ENCODE data around the gene TM9SF2. TPM values are rescaled to one million over a fixed set of nuclear protein-coding genes. Genes with fewer than 3 reads are reported as not detected.
"Not testable (repeated sequence)": the region's sequence is repeated elsewhere in the genome, so short reads cannot be mapped to it uniquely, and the experiment has no call there.

TM9SF2 gene
- total RNA-seq, 1 donor from 2014 or later, result 84.3 TPM

DNA sequence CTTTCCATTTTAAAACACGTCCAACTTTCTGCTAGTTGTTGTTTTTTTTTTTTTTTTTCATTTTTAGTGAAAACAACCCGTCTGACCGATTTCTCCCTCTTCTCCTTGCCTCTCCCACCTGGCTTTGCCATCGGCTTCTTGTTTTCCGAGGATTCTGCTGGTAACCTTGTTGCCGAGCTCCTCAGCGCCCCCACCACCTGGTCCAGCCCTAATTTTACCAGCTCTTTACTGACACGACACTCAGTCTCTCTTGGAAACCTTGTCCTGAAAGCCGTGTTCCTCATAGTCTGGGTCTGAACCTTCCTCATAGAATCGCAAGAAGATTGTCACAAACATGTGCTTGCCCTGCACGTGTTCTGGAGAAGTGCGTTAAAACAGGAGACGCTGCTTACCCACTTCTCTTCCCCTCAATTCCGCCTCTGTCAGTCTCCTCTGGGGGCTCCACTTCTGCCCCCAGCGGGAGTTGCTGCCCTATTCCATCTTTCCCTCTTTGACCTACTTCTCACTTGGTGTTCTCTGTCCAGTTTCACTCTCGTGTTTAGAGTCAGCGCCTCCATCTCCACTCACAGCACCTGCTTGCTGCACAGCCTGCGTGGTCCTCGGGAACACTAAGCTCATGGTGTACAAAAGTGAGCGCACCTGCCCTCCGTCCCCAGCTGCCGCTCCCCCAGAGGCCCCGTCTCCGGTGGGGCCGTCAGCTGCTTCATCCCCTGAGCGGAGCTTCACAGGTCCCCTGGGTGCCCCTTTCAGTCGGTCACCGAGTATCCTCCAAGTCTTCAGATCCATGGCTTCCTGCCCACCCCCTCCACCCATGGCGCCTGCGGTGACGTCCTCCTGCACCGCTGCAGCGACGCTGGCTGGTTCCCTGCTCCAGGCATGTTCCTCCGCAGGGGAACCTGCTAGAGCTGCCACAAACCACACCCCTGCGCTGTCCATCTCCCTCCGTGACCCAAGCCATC is 65.1 kb downstream of the TM9SF2 start:
- ATAC-seq (peak; percentile 26), DNase-seq (ENCODE audit: low spot score) (no peak)
- intact Hi-C loops (cut with DNase I), result no loop called here

DNA sequence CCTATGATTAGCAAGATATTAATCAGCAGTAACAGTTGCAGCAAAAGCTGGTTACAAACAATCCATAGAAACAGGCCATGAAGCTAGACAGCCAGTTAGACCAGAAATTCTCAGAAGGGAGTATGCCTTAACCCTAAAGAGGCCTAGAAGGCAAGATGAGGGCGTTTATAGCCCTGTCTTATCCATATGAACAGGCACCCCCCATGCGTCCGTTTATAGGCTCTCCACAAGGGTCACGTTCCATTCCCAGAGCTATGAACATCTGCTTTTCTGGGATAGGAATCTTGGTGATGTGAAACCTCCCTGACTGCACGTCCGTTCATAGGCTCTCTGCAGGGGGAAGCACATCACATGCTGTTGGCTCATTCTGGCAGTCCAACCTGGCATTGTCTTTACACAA is 67.6 kb downstream of the TM9SF2 start:
- ATAC-seq; intact Hi-C loops (cut with DNase I); DNase-seq (ENCODE audit: low spot score): not testable (repeated sequence)

DNA sequence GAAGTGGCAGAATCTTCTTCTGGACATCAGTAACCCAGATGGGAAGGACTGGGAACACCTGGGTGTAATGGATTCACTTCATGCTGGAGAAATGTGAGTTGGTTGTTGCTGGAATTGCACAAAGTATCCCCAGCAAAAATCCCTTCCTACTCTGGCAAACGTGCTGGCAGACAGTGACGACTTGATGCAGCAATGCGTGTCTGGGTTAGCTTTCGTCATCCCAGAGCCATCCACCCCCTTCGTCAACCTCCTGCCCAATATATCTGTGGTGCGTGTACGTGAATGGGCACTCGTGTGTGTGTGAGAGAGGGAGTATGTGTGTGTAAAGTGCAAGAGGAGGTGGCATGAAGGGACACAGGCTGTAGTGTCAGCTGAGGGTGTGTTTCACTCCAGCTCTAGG is 70.9 kb downstream of the TM9SF2 start:
- ATAC-seq (no peak), DNase-seq (ENCODE audit: low spot score) (no peak)
- intact Hi-C loops (cut with DNase I), result no loop called here

DNA sequence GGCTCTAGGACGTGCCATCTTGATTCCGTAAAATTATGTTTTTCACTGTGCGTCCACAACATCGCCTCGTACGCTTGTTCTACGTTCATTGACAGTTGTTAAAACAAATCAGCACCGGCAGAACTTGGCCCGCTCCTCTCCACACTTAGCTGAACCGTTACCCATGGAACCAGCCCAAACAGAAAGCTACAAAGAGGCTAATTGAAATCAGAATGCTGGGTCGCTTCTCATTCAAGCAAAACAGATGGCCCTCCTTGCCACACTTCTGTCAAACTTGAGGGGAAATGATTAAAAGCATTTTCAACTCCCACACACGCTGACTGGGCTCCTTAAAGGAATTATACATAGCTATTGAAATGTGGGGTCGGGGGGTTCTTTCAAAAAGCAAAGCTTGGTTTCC is 71.6 kb downstream of the TM9SF2 start:
- DNase-seq (ENCODE audit: low spot score), result no peak
- intact Hi-C loops (cut with DNase I), result no loop called here
- no peak for ATAC-seq

DNA sequence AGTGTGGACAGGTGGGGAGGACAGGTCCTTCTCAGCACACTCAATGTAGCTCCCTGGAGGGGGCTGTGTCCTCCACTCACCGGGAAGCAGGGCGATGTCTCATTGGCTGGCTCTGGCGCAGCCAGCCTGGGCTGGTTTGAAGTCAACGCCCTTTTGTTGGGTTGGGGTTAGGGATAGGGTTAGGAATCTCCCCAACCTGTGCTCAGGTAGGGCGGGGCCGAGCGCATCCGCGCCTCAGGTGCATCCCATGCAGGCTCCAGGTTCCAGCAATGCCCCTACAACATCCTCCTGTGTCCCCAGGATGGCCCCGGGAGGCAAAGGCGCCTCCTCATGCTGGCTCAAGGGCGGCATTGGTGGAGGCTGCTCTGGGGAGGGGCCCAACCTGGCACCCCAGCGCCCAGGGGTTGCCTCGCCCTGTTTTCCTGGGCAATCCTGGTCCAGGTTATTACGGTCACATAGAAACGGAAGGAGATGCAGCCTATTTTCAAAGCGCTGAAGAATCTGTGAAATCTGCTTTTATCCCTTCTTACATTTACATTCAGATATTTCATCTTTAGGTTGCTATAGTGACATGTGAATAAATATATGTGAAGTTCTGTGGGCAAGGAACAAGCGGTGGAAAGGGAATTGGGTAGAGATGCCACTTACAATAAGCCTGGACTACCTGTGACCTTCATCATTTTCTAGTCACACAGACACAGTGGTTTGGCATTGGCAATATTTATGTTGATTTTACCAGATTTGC is 74.3 kb downstream of the TM9SF2 start:
- no peak for DNase-seq (ENCODE audit: low spot score)
- intact Hi-C loops (cut with DNase I), result no loop called here
- ATAC-seq, result no peak

DNA sequence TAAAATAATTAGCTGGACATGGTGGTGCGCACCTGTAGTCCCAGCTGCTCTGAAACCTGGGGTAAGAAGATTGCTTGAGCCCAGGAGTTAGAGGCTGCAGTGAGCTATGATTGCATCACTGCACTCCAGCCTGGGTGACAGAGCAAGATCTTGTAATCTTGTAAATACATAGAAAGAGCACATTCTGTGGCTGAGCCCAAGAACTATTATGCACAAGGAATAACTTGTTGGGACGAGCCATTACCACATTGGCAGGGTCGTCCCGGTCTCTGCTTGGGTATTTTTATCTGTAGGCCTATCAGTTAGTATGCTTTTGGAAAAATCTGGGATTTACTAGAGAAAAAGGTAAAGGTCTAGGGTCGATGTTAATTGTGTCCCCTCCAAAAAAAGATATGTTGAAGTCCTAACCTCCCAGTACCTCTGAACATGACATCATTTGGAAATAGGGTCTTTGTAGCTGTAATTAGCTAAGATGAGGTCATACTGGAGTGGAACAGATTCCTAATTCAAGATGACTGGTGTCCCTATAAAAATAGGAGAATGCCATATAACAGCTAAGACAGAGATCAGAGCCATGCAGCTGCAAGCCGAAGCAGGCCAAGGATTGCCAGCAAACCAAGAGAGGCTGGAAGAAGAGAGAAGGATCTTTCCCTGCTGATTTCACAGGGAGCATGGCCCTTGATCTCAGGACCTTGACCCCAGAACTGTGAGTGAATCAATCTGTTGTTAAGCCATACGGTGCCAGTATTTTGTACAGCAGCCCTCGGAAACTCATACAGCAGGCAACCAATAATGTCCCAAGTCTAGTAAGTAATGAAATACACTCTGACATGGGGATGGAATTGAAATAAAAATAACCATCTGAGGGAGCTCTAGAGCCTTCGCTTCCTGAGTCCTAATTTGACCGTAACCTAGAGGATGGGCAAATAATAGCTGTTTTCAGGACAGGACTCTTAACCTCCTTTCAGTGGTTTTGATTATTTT is 77.0 kb downstream of the TM9SF2 start:
- intact Hi-C loops (cut with DNase I), result no loop called here
- ATAC-seq, result peak; percentile 86
- DNase-seq (ENCODE audit: low spot score), result no peak

DNA sequence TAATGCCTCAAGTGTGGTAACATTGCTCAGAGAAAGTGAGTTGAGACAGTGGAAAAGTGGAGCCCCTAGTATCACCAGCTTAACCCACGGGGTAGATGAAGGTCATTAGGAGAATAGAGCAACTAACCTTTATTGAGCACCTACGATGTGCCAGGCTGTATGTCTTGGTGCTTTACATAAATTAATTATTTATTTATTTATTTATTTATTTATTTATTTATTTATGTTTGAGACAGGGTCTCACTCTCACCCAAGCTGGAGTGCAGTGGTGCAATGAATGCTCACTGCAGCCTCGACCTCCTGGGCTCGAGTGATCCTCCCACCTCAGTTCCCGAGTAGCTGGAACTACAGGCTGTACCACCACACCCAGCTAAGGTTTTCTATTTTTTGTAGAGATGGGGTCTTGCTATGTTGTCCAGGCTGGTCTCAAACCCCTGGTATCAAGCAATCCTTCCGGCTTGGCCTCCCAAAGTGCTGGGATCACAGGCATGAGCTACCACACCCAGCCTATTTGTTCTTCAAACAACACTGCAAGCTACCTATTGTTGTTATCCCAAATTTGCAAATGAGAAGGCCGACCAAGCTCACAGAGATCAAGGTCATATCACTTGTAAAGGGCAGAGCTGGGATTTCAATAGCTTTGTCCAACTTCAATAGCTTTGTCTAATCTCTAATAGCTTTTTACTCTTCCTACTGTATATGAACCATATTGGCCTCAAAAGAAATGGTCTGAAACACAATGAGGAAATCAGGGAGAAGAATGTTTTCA is 79.4 kb downstream of the TM9SF2 start:
- intact Hi-C loops (cut with DNase I), result no loop called here
- no peak for DNase-seq (ENCODE audit: low spot score)
- ATAC-seq, result no peak

DNA sequence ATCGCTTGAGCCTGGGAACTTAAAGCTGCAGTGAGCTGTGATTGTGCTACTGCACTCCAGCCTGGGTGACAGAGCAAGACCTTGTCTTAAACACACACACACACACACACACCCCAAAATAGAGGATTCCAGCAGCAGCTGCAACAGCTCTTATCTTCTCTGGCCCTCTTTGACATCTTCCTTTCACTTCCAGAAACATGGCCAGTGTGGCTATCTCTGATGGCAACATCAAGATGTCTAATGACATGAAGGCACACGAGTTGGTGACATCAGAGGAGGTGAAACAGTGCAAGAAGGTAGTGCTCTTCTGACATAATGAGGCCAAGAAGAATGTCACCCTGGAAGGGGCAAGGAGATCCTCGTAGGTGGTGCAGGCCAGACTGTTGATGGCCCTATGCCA is 81.2 kb downstream of the TM9SF2 start:
- ATAC-seq (no peak), DNase-seq (ENCODE audit: low spot score) (no peak)
- intact Hi-C loops (cut with DNase I), result no loop called here

DNA sequence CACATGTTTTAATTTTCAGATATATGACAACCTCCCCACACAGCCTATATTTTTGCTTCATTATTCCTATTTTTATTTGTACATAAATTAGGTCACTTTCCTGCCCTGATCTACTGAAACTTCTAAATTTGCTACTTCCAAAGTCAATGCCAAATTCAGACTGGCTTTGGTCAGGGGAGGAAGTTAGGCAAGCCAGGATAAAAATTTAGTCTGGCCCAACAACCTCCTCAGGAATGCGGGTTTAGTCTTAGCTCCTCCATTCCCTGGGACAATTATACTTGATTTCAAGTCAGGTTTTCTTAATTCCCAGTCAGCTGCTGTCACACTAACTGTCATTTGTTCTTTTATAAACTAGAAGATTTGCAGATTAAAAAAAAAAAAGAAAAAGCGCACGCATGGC is 84.3 kb downstream of the TM9SF2 start:
- no peak for ATAC-seq
- intact Hi-C loops (cut with DNase I), result no loop called here
- DNase-seq (ENCODE audit: low spot score), result no peak

DNA sequence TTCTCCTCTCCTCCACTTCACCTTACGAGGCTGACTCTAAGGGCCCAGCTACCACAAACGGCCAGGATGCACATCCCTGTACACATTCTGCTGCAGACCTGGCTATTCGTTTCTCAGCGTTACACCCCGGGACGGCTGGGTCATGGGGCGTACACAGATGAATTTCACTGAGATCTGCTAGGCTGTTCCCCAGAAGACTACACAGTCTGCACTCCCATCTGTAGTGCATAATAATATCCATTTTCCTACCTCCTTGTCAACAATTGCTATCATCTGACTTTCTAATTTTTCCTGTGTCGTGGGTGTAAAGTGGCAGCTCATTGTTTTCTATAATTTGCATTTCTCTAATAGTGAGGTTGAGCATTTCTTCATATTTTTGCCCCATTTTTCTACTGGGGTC is 85.7 kb downstream of the TM9SF2 start:
- intact Hi-C loops (cut with DNase I), result no loop called here
- ATAC-seq (no peak), DNase-seq (ENCODE audit: low spot score) (no peak)

DNA sequence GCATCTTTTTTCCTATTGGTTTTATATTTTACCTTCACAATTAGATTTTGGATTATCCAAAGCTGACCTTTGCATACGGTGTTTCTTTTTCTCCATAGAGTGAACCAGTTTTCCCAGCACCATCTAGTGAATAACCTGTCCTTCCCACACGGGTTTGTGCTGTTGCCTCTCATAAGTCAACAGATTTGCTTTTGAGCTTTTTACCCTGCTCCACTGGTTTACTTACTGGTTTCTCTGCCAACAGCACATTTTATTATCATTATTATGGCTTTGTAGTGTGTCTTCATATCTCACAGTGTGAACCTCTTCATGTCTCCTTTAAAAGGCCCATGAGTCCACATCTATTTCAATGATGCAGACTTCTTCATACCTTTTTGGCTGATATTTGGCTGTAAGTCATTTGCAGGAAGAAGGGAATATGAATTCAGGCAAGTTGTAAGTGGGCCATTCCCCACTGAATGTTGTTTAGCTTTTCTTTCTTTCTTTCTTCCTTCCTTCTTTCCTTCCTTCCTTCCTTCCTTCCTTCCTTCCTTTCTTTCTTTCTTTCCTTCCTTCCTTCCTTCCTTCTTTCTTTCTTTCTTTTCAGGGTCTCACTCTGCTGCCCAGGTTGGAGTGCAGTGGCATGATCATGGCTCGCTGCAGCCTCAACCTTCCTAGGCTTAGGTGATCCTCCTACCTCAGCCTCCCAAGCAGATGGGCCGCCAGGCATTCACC is 86.8 kb downstream of the TM9SF2 start:
- DNase-seq (ENCODE audit: low spot score), result no peak
- ATAC-seq, result no peak
- intact Hi-C loops (cut with DNase I), result no loop called here

DNA sequence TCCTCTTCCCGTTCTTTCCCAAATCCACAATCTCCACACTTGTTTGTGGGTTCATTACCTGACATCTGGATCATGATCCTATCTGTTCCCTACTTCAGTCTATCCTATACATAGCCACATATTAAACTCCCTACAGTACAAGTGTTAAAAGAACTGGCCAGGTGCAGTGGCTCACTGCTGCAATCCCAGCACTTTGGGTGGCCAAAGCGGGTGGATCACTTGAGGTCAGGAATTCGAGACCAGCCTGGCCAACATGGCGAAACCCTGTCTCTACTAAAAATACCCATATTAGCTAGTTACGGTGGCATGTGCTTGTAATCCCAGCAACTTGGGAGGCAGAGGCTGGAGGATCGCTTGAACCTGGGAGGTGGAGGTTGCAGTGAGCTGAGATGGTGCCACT is 88.3 kb downstream of the TM9SF2 start:
- DNase-seq (ENCODE audit: low spot score), result no peak
- intact Hi-C loops (cut with DNase I), result no loop called here
- no peak for ATAC-seq

DNA sequence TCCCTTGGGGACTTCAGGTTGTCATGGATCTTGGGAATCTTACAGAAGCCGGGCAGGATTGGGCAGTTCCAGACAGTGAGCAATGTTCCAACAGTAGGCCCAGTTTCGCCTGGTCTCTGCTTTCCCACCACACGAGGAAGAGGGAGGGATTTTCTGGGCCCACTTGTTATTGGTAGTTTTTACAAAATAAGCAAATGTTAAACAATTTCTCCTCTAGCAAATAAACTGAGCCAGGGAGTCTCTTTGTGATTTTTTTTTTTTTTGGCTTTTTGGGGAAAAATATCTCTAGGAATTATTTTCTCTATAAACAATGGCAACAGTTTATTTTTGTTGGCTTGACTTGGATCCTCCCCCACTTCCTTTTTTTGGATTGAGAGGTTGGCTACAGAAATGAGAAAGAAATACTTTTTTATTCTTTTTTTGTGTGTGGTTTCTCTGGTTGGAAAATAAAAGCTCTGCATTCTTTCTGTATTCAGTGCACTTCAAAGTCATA is 89.3 kb downstream of the TM9SF2 start:
- ATAC-seq (peak; percentile 79), DNase-seq (ENCODE audit: low spot score) (no peak)

DNA sequence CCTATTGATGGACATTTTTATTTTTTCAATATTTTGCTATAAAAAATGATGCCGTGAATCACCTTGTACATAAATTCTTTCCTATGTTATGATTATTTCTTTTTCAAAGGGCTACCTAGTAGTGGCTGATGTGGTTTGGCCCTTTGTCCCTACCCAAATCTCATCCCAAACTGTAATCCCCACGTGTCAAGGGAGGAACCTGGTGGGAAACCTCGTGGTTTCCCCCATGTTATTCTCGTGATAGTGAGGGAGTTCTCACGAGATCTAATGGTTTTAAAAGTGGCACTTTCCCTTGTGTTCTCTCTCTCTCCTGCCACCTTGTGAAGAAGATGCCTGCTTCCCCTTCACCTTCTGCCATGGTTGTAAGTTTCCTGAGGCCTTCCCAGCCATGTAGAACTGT is 94.9 kb downstream of the TM9SF2 start:
- ATAC-seq, result no peak
- DNase-seq (ENCODE audit: low spot score), result no peak
- intact Hi-C loops (cut with DNase I), result no loop called here

More for the DNA sequence above, 89.3 kb downstream of the TM9SF2 start:
- intact Hi-C loops (cut with DNase I), result no loop called here

DNA sequence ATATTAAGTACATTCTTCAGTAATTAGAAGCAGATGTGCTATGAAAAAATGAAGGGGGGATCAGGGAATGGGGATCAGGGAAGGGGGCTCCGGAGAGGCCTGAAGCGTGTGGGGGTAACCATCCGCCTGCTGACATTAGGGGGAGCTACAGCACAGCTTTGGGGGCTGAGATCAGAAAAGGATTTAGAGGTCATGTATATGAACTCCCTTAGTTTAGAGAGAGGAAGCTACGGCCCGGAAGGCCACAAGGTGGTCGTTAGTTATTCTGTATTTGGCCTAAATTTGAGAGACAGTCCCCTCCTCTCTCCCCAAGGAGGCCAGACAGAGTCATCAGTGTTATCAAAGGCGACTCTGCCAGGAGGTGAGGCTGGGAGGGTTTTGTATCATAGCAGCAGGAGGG is 99.0 kb downstream of the TM9SF2 start:
- no peak for DNase-seq (ENCODE audit: low spot score)
- no peak for ATAC-seq
- intact Hi-C loops (cut with DNase I), result no loop called here

DNA sequence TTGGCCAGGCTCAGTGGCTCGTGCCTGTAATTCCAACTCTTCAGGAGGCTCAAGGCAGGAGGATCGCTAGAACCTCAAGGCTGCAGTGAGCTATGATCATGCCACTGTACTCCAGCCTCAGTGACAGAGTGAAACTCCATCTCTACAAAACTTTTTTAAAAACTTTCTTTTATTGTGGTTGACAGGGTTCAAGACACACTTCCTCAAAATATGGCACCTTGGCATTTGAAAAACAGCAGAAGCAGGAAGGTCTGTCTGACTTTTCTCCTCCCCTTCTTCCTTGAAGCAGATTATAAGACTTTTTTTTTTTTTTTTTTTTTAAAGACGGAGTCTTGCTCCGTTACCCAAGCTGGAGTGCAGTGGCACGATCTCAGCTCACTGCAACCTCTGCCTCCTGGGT is 100.3 kb downstream of the TM9SF2 start:
- DNase-seq (ENCODE audit: low spot score), result no peak
- intact Hi-C loops (cut with DNase I), result no loop called here
- ATAC-seq, result no peak

DNA sequence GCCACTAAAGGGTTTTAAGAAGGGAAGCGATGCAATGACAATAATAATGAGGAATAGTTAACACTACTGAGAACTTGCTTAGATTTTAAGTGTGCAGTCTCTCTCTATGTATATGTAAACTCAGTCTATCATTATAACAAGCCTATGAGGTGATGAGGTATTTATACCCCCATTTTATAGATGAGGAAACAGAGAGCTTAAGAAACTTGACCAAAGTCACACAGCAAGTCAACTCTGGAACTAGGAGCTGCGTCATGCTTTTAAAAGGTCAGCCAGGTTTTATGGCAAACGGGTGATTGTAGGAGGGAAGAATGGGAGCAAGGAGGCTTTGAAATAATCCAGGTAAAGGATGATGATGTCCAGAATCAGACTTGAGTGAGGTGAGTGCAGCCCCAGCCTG is 103.4 kb downstream of the TM9SF2 start:
- ATAC-seq, result no peak
- intact Hi-C loops (cut with DNase I), result no loop called here
- DNase-seq (ENCODE audit: low spot score), result no peak

Data from sciatic nerve (tissue), 2 donors.